Measurements from ENCODE around the gene SRSF9. TPM values are rescaled to one million over a fixed set of nuclear protein-coding genes. Genes with fewer than 3 reads are reported as not detected.

SRSF9 gene
- total and polyA plus RNA-seq, 2 donors: 152 to 178 TPM

GRCh38 chr12:120473807-120474615 is 4.5 kb upstream of the SRSF9 start:
- 89% methylated on average over 6 of the region's 6 CpGs for WGBS

GRCh38 chr12:120472521-120472920 is 3.0 kb upstream of the SRSF9 start:
- no peaks in the 10 kb centered on the region for H3K27me3 ChIP-seq (ENCODE audit: control insufficient read depth in 2 of 2, insufficient read depth in 1 of 2, low read length in 1 of 2)
- H3K4me1 ChIP-seq (ENCODE audit: control insufficient read depth in 2 of 2, insufficient read depth in 2 of 2, low read length in 2 of 2): peaks cover 14 to 17% of the 10 kb centered on the region in 2 donors
- H3K36me3 ChIP-seq (ENCODE audit: control insufficient read depth in 2 of 2, insufficient read depth in 2 of 2, low read length in 1 of 2): peaks cover 0 to 3% of the 10 kb centered on the region in 2 donors
- DNase-seq (ENCODE audit: low read depth in 6 of 9, low spot score in 9 of 9): no peak
- no peak overlapping the region for H3K4me3 ChIP-seq (ENCODE audit: low read length in 2 of 2)
- no peak overlapping the region for H3K27ac ChIP-seq (ENCODE audit: low read depth in 1 of 2, low read length in 1 of 2)
- no peaks in the 10 kb centered on the region for H3K9me3 ChIP-seq (ENCODE audit: control insufficient read depth in 2 of 2, insufficient read depth in 1 of 2, low read length in 1 of 2)

More at GRCh38 chr12:120473807-120474615, 4.5 kb upstream of the SRSF9 start:
- Histone ChIP-seq H3K27me3 (ENCODE audit: control insufficient read depth in 2 of 2, insufficient read depth in 1 of 2, low read length in 1 of 2) (no peaks in the 10 kb centered on the region), H3K9me3 (ENCODE audit: control insufficient read depth in 2 of 2, insufficient read depth in 1 of 2, low read length in 1 of 2) (no peaks in the 10 kb centered on the region), H3K4me1 (ENCODE audit: control insufficient read depth in 2 of 2, insufficient read depth in 2 of 2, low read length in 2 of 2) (peaks cover 4 to 9% of the 10 kb centered on the region in 2 donors), H3K36me3 (ENCODE audit: control insufficient read depth in 2 of 2, insufficient read depth in 2 of 2, low read length in 1 of 2) (no peaks in the 10 kb centered on the region), H3K27ac (ENCODE audit: low read depth in 1 of 2, low read length in 1 of 2) (no peak overlapping the region), H3K4me3 (ENCODE audit: low read length in 2 of 2) (no peak overlapping the region)
- no peak for DNase-seq (ENCODE audit: low read depth in 6 of 9, low spot score in 9 of 9)

GRCh38 chr12:120470150-120470784 is 719 bp upstream of the SRSF9 start:
- H3K36me3 ChIP-seq (ENCODE audit: control insufficient read depth in 2 of 2, insufficient read depth in 2 of 2, low read length in 1 of 2): peaks cover 15 to 25% of the 10 kb centered on the region in 2 donors
- peak in 3 of 9 donors; percentile 27 to 66 (median 46) for DNase-seq (ENCODE audit: low read depth in 6 of 9, low spot score in 9 of 9)
- WGBS: 74% methylated on average over 26 of the region's 26 CpGs
- peak overlapping the region; percentile 67 to 91 for H3K4me3 ChIP-seq (ENCODE audit: low read length in 2 of 2)
- H3K27me3 ChIP-seq (ENCODE audit: control insufficient read depth in 2 of 2, insufficient read depth in 1 of 2, low read length in 1 of 2): no peaks in the 10 kb centered on the region
- peak overlapping the region; percentile 47 to 71 for H3K27ac ChIP-seq (ENCODE audit: low read depth in 1 of 2, low read length in 1 of 2)
- H3K9me3 ChIP-seq (ENCODE audit: control insufficient read depth in 2 of 2, insufficient read depth in 1 of 2, low read length in 1 of 2): no peaks in the 10 kb centered on the region
- H3K4me1 ChIP-seq (ENCODE audit: control insufficient read depth in 2 of 2, insufficient read depth in 2 of 2, low read length in 2 of 2): peaks cover 14 to 22% of the 10 kb centered on the region in 2 donors

GRCh38 chr12:120468821-120469449 is 613 bp downstream of the SRSF9 start:
- Histone ChIP-seq H3K36me3 (ENCODE audit: control insufficient read depth in 2 of 2, insufficient read depth in 2 of 2, low read length in 1 of 2) (peaks cover 24 to 38% of the 10 kb centered on the region in 2 donors), H3K4me3 (ENCODE audit: low read length in 2 of 2) (peak overlapping the region; percentile 67 to 91), H3K27me3 (ENCODE audit: control insufficient read depth in 2 of 2, insufficient read depth in 1 of 2, low read length in 1 of 2) (no peaks in the 10 kb centered on the region), H3K9me3 (ENCODE audit: control insufficient read depth in 2 of 2, insufficient read depth in 1 of 2, low read length in 1 of 2) (no peaks in the 10 kb centered on the region), H3K4me1 (ENCODE audit: control insufficient read depth in 2 of 2, insufficient read depth in 2 of 2, low read length in 2 of 2) (peaks cover 14 to 22% of the 10 kb centered on the region in 2 donors), H3K27ac (ENCODE audit: low read depth in 1 of 2, low read length in 1 of 2) (peak overlapping the region; percentile 94 to 96)
- WGBS: under 1% methylated on average over 56 of the region's 57 CpGs
- peak in 3 of 9 donors; percentile 15 to 72 (median 31) for DNase-seq (ENCODE audit: low read depth in 6 of 9, low spot score in 9 of 9)

GRCh38 chr12:120468325-120468820 is 1.2 kb downstream of the SRSF9 start:
- Histone ChIP-seq H3K27ac (ENCODE audit: low read depth in 1 of 2, low read length in 1 of 2) (peak overlapping the region; percentile 94 to 96), H3K27me3 (ENCODE audit: control insufficient read depth in 2 of 2, insufficient read depth in 1 of 2, low read length in 1 of 2) (no peaks in the 10 kb centered on the region), H3K36me3 (ENCODE audit: control insufficient read depth in 2 of 2, insufficient read depth in 2 of 2, low read length in 1 of 2) (peaks cover 30 to 44% of the 10 kb centered on the region in 2 donors), H3K9me3 (ENCODE audit: control insufficient read depth in 2 of 2, insufficient read depth in 1 of 2, low read length in 1 of 2) (no peaks in the 10 kb centered on the region), H3K4me3 (ENCODE audit: low read length in 2 of 2) (peak overlapping the region; percentile 67 to 91), H3K4me1 (ENCODE audit: control insufficient read depth in 2 of 2, insufficient read depth in 2 of 2, low read length in 2 of 2) (peaks cover 14 to 22% of the 10 kb centered on the region in 2 donors)
- 4% methylated on average over 23 of the region's 23 CpGs for WGBS
- DNase-seq (ENCODE audit: low read depth in 6 of 9, low spot score in 9 of 9): peak in 2 of 9 donors; percentile 12 to 37

GRCh38 chr12:120467439-120467838 is 2.1 kb downstream of the SRSF9 start:
- no peak for DNase-seq (ENCODE audit: low read depth in 6 of 9, low spot score in 9 of 9)
- Histone ChIP-seq H3K4me3 (ENCODE audit: low read length in 2 of 2) (no peak overlapping the region), H3K27ac (ENCODE audit: low read depth in 1 of 2, low read length in 1 of 2) (no peak overlapping the region), H3K36me3 (ENCODE audit: control insufficient read depth in 2 of 2, insufficient read depth in 2 of 2, low read length in 1 of 2) (peaks cover 39 to 53% of the 10 kb centered on the region in 2 donors), H3K9me3 (ENCODE audit: control insufficient read depth in 2 of 2, insufficient read depth in 1 of 2, low read length in 1 of 2) (no peaks in the 10 kb centered on the region), H3K4me1 (ENCODE audit: control insufficient read depth in 2 of 2, insufficient read depth in 2 of 2, low read length in 2 of 2) (peaks cover 14 to 22% of the 10 kb centered on the region in 2 donors), H3K27me3 (ENCODE audit: control insufficient read depth in 2 of 2, insufficient read depth in 1 of 2, low read length in 1 of 2) (no peaks in the 10 kb centered on the region)
- 98% methylated on average over 6 of the region's 6 CpGs for WGBS

GRCh38 chr12:120466560-120467315 is 2.8 kb downstream of the SRSF9 start:
- WGBS: 83% methylated on average over 8 of the region's 8 CpGs
- Histone ChIP-seq H3K27ac (ENCODE audit: low read depth in 1 of 2, low read length in 1 of 2) (no peak overlapping the region), H3K36me3 (ENCODE audit: control insufficient read depth in 2 of 2, insufficient read depth in 2 of 2, low read length in 1 of 2) (peaks cover 45 to 60% of the 10 kb centered on the region in 2 donors), H3K4me1 (ENCODE audit: control insufficient read depth in 2 of 2, insufficient read depth in 2 of 2, low read length in 2 of 2) (peaks cover 14 to 22% of the 10 kb centered on the region in 2 donors), H3K4me3 (ENCODE audit: low read length in 2 of 2) (no peak overlapping the region), H3K9me3 (ENCODE audit: control insufficient read depth in 2 of 2, insufficient read depth in 1 of 2, low read length in 1 of 2) (no peaks in the 10 kb centered on the region), H3K27me3 (ENCODE audit: control insufficient read depth in 2 of 2, insufficient read depth in 1 of 2, low read length in 1 of 2) (no peaks in the 10 kb centered on the region)
- peak in 3 of 9 donors; percentile 17 to 42 (median 28) for DNase-seq (ENCODE audit: low read depth in 6 of 9, low spot score in 9 of 9)

GRCh38 chr12:120465756-120466155 is 3.8 kb downstream of the SRSF9 start:
- WGBS: 77% methylated on average over 5 of the region's 5 CpGs
- H3K4me1 ChIP-seq (ENCODE audit: control insufficient read depth in 2 of 2, insufficient read depth in 2 of 2, low read length in 2 of 2): peaks cover 14 to 20% of the 10 kb centered on the region in 2 donors
- no peaks in the 10 kb centered on the region for H3K9me3 ChIP-seq (ENCODE audit: control insufficient read depth in 2 of 2, insufficient read depth in 1 of 2, low read length in 1 of 2)
- H3K27me3 ChIP-seq (ENCODE audit: control insufficient read depth in 2 of 2, insufficient read depth in 1 of 2, low read length in 1 of 2): no peaks in the 10 kb centered on the region
- H3K4me3 ChIP-seq (ENCODE audit: low read length in 2 of 2): no peak overlapping the region
- H3K36me3 ChIP-seq (ENCODE audit: control insufficient read depth in 2 of 2, insufficient read depth in 2 of 2, low read length in 1 of 2): peaks cover 49 to 70% of the 10 kb centered on the region in 2 donors
- no peak overlapping the region for H3K27ac ChIP-seq (ENCODE audit: low read depth in 1 of 2, low read length in 1 of 2)
- no peak for DNase-seq (ENCODE audit: low read depth in 6 of 9, low spot score in 9 of 9)

Measured in thymus (tissue), 11 donors.